Stomach smooth muscle (tissue), 2 donors: ENCODE data around the gene FHIT.

ENCODE experiments used
- H3K27ac ChIP-seq: one replicate; pipeline ENCODE4 v1.7.0; 2013; ENCODE audit warnings: mild to moderate bottlenecking, low read length, inconsistent platforms
- H3K27me3 ChIP-seq, 2 donors: one replicate each; pipeline ENCODE4 v1.7.0; 2013; ENCODE audit warnings: low read length in 2 of 2; ENCODE audit not compliant: insufficient read depth in 2 of 2, control insufficient read depth in 1 of 2
- H3K36me3 ChIP-seq, 2 donors: one replicate each; pipeline ENCODE4 v1.7.0; 2013; ENCODE audit warnings: low read length in 2 of 2; ENCODE audit not compliant: control insufficient read depth in 2 of 2, insufficient read depth in 2 of 2
- H3K4me1 ChIP-seq: one replicate; pipeline ENCODE4 v1.7.0; 2013; ENCODE audit warnings: low read length; ENCODE audit not compliant: control insufficient read depth, insufficient read depth
- H3K4me3 ChIP-seq, 2 donors: one replicate each; pipeline ENCODE4 v1.7.0; 2013; ENCODE audit warnings: low read length in 2 of 2
- H3K9ac ChIP-seq, 2 donors: one replicate each; pipeline ENCODE4 v1.7.0; 2013; ENCODE audit warnings: low read length in 2 of 2, mild to moderate bottlenecking in 1 of 2
- H3K9me3 ChIP-seq, 2 donors: one replicate each; pipeline ENCODE4 v1.7.0; 2013; ENCODE audit warnings: low read length in 2 of 2; ENCODE audit not compliant: control insufficient read depth in 2 of 2
- donor health status: healthy.
- donor health status: Pancreatic carcinoma.

FHIT gene

DNA sequence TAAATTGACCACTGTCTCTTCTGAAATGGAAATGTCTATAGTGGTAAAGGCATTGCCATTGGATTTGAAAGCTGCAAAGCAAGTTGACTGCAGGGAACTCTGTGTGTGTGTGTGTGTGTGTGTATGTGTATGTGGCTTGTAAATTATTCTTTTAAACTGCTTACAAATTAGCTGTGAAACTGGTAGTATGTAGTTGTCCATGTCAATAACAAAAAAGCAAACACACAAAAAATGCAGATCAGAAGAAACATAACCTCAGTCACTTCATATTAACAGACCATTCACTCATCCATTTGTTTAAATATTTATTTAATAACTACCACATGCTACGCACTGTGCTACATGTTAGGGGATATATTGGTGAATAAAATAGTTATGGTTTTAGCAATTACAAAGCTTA, 837.7 kb downstream of the FHIT start:
- no peaks in the 10 kb centered on the region for H3K4me1 ChIP-seq
- H3K4me3 ChIP-seq = no peak overlapping the region
- no peaks in the 10 kb centered on the region for H3K27me3 ChIP-seq

GRCh38 chr3:60403866-60404265, 847.4 kb downstream of the FHIT start:
- H3K27ac ChIP-seq = no peak overlapping the region
- H3K4me3 ChIP-seq = no peak overlapping the region
- no peaks in the 10 kb centered on the region for H3K36me3 ChIP-seq
- no peaks in the 10 kb centered on the region for H3K27me3 ChIP-seq
- no peak overlapping the region for H3K9ac ChIP-seq
- no peaks in the 10 kb centered on the region for H3K4me1 ChIP-seq
- H3K9me3 ChIP-seq = no peaks in the 10 kb centered on the region

More for the DNA sequence above, 837.7 kb downstream of the FHIT start:
- Histone ChIP-seq H3K9me3 (no peaks in the 10 kb centered on the region), H3K9ac (no peak overlapping the region), H3K27ac (no peak overlapping the region), H3K36me3 (no peaks in the 10 kb centered on the region)

DNA sequence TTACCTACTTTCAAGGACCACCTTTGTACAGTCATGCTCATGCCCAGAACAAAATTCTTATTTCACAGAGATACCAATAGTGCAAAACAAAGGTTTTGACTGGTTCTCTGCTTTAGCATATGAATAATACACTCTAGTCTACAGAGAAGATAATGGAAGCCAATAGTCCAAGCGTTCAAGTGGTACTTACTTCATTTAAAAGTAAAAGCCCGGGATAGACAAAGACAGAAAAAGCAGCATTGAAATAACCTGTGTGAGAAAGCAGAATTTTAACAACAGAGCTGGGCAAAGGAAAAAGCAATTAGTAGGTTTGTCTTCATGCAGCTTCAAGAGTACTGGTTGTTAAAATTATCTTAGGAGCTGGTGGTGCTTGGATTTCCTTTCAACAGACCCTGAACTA, 848.3 kb downstream of the FHIT start:
- Histone ChIP-seq H3K27me3 (no peaks in the 10 kb centered on the region), H3K4me1 (no peaks in the 10 kb centered on the region), H3K4me3 (no peak overlapping the region), H3K36me3 (no peaks in the 10 kb centered on the region), H3K9ac (no peak overlapping the region), H3K27ac (no peak overlapping the region), H3K9me3 (no peaks in the 10 kb centered on the region)

DNA sequence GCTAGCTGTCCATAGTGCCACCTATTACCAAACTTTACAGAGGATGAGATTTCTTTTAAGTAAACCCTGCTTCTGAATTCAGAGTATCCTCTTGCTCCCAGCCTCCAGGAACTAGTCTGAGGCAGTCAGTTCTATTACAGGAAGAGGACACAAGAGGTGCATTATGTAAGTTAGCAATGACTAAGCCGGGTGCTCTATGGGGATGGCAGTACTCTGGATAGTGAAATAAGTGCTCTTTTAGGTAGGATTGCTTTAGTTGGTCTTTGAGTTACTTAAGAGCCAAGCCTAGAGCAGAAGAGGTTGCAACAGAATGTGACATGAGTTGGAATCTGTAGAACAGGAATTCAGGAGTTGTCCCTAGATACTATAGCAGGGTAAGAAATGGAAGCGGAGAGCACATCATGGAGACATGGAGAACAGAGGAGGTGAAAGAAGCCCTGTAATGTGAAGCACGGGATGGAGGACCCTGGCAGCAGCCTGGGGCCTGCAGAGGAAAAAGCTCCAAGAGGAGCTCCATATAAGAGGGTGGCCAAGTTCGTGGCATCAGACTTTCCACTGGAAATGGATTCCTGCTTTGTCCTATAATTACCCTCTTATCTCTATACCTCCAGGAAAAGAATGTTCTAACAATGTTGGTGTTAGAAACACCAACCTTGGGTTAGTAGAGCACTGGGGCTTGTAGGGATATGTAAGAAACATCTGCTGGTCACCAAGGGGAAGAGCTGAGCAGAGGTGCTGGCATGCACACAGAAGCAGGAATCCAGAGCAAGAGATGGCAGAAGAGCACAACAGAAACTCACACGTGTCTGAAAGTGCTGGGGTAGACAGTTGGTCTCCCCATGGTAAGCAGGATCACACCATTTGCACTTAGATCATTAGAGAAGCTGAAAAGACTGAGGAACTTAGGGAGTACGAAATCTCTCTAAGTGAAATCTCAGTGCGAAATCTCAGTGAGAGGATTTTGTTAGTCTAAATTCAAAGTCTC, 851.1 kb downstream of the FHIT start:
- Histone ChIP-seq H3K36me3 (no peaks in the 10 kb centered on the region), H3K9me3 (no peaks in the 10 kb centered on the region), H3K4me3 (no peak overlapping the region), H3K9ac (no peak overlapping the region), H3K27me3 (no peaks in the 10 kb centered on the region), H3K4me1 (no peaks in the 10 kb centered on the region), H3K27ac (no peak overlapping the region)

GRCh38 chr3:60399292-60399691, 852.0 kb downstream of the FHIT start:
- no peaks in the 10 kb centered on the region for H3K9me3 ChIP-seq
- no peaks in the 10 kb centered on the region for H3K4me1 ChIP-seq
- no peak overlapping the region for H3K4me3 ChIP-seq
- H3K27ac ChIP-seq = no peak overlapping the region
- H3K9ac ChIP-seq = no peak overlapping the region
- H3K27me3 ChIP-seq = no peaks in the 10 kb centered on the region
- H3K36me3 ChIP-seq = no peaks in the 10 kb centered on the region

DNA sequence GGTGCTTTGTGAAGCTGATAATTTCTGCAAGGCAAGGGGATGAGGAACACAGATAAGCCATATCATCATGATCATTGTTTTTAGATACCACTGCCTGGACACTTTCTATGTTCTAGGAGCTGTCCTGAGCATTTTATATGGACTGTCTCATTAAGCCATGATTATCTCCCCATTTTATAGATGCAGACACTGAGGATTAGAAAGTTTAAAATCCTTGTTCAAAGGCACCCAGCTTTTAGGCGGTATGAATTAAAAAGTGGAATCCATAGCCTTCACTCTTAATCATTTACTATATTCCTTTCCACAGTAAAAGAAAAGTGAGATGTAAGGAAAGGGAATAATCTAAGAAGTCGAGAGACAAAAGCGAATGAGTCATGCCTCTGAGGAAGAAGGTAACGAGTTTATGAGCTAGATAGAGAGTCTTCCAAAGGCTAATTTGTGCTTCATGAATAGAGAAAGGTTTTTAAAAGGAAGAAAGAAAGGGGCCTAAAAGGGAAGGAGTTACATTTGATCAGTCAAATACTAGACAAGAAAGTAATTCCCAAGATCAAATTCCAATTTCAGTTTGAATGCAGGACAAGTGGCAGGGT, 856.0 kb downstream of the FHIT start:
- Histone ChIP-seq H3K4me1 (no peaks in the 10 kb centered on the region), H3K27me3 (no peaks in the 10 kb centered on the region), H3K9me3 (peaks cover 0 to 2% of the 10 kb centered on the region in 2 donors), H3K27ac (no peak overlapping the region), H3K4me3 (no peak overlapping the region), H3K9ac (no peak overlapping the region), H3K36me3 (no peaks in the 10 kb centered on the region)

GRCh38 chr3:60393946-60394345, 857.3 kb downstream of the FHIT start:
- H3K27ac ChIP-seq = no peak overlapping the region
- peaks cover 0 to 2% of the 10 kb centered on the region in 2 donors for H3K9me3 ChIP-seq

DNA sequence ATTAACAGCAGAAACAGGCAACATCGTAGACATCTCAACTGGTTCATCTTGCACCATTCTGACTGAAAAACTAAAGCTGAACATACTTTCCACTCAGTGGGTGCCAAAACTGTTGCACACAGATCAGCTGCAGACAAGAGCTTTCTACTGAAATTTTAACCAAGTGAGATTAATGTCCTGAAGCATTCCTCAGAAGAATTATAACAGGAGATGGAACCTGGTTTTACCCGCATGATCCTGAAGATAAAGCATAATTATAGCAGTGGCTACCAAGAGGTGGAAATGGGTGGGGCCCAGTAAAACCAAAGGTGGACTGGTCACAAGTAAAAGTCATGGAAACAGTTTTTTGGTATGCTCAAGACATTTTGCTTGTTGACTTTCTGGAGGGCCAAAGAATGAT, 858.8 kb downstream of the FHIT start:
- Histone ChIP-seq H3K27me3 (peaks cover 0 to 2% of the 10 kb centered on the region in 2 donors), H3K4me3 (no peak overlapping the region), H3K27ac (no peak overlapping the region), H3K36me3 (no peaks in the 10 kb centered on the region), H3K4me1 (no peaks in the 10 kb centered on the region), H3K9ac (no peak overlapping the region), H3K9me3 (peaks cover 0 to 2% of the 10 kb centered on the region in 2 donors)

More at GRCh38 chr3:60393946-60394345, 857.3 kb downstream of the FHIT start:
- H3K4me3 ChIP-seq = no peak overlapping the region
- H3K36me3 ChIP-seq = no peaks in the 10 kb centered on the region
- H3K4me1 ChIP-seq = no peaks in the 10 kb centered on the region
- no peak overlapping the region for H3K9ac ChIP-seq
- H3K27me3 ChIP-seq = no peaks in the 10 kb centered on the region

- H3K4me1 ChIP-seq = no peaks in the 10 kb centered on the region
- H3K9ac ChIP-seq = no peak overlapping the region
- H3K27ac ChIP-seq = no peak overlapping the region
These were observed 860.0 kb downstream of the FHIT start for GRCh38 chr3:60391292-60391691.

GRCh38 chr3:60388731-60389130, 862.5 kb downstream of the FHIT start:
- Histone ChIP-seq H3K9ac (no peak overlapping the region), H3K4me1 (no peaks in the 10 kb centered on the region), H3K36me3 (no peaks in the 10 kb centered on the region), H3K4me3 (no peak overlapping the region), H3K27me3 (peaks cover 0 to 2% of the 10 kb centered on the region in 2 donors), H3K9me3 (peaks cover 0 to 2% of the 10 kb centered on the region in 2 donors), H3K27ac (no peak overlapping the region)

More at GRCh38 chr3:60391292-60391691, 860.0 kb downstream of the FHIT start:
- H3K27me3 ChIP-seq = peaks cover 0 to 2% of the 10 kb centered on the region in 2 donors
- H3K36me3 ChIP-seq = no peaks in the 10 kb centered on the region
- H3K9me3 ChIP-seq = peaks cover 0 to 2% of the 10 kb centered on the region in 2 donors
- no peak overlapping the region for H3K4me3 ChIP-seq

DNA sequence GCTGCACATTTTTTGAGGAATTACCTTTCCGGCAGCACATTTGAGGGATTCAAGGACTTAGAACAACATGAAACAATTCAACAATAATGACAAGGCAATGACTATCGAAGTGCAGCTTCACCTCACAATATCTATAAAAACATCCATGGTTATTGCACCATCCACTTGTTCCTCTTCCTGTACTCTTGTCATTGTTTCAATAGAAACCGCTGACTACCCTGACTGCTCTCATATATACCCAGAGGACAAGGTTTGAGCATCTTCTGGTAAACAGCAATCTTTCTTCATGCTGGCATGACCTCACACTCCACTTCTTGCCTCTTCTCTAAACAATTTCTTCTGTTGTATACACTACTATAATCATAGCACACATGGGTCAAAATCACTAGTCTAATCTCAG, 864.9 kb downstream of the FHIT start:
- Histone ChIP-seq H3K27me3 (peaks cover 0 to 2% of the 10 kb centered on the region in 2 donors), H3K27ac (no peak overlapping the region), H3K4me1 (no peaks in the 10 kb centered on the region), H3K9me3 (peaks cover 0 to 2% of the 10 kb centered on the region in 2 donors), H3K9ac (no peak overlapping the region), H3K36me3 (no peaks in the 10 kb centered on the region), H3K4me3 (no peak overlapping the region)
